ACC112 (cell line): ENCODE measurements around the gene VEGFB.

ENCODE experiments used
- H2AFZ ChIP-seq: fragments of 200-600 bp; sonication (generic); one replicate; pipeline ENCODE4 v1.6.0; 2017; ENCODE audit warnings: antibody characterized with exemption, low read length; ENCODE audit not compliant: unreplicated experiment
- H3K27ac ChIP-seq: fragments of 200-600 bp; sonication (generic); 2 replicates; pipeline ENCODE4 v1.5.1; 2014; ENCODE audit warnings: low read depth, mild to moderate bottlenecking, antibody characterized with exemption, low read length, moderate library complexity
- H3K27me3 ChIP-seq: fragments of 200-600 bp; sonication (generic); 2 replicates; pipeline ENCODE4 v1.6.1; 2014; ENCODE audit warnings: mild to moderate bottlenecking, antibody characterized with exemption, low read length, moderate library complexity, mixed read lengths; ENCODE audit not compliant: insufficient read depth
- H3K36me3 ChIP-seq: fragments of 200-600 bp; sonication (generic); 2 replicates; pipeline ENCODE4 v1.6.1; 2016; ENCODE audit warnings: mild to moderate bottlenecking, antibody characterized with exemption, low read length, moderate library complexity, mixed read lengths; ENCODE audit not compliant: insufficient read depth
- H3K4me1 ChIP-seq: fragments of 200-600 bp; sonication (generic); one replicate; pipeline ENCODE4 v1.6.1; 2016; ENCODE audit warnings: low read length, mixed read lengths; ENCODE audit not compliant: insufficient read depth, unreplicated experiment, control insufficient read depth
- H3K4me3 ChIP-seq: fragments of 200-600 bp; sonication (generic); 2 replicates; pipeline ENCODE4 v1.5.1; 2014; ENCODE audit warnings: mild to moderate bottlenecking, low read depth, low read length
- H3K79me2 ChIP-seq: fragments of 200-600 bp; sonication (generic); one replicate; pipeline ENCODE4 v1.6.0; 2016; ENCODE audit warnings: low read length; ENCODE audit not compliant: control insufficient read depth, unreplicated experiment, insufficient read depth

Gene VEGFB

DNA sequence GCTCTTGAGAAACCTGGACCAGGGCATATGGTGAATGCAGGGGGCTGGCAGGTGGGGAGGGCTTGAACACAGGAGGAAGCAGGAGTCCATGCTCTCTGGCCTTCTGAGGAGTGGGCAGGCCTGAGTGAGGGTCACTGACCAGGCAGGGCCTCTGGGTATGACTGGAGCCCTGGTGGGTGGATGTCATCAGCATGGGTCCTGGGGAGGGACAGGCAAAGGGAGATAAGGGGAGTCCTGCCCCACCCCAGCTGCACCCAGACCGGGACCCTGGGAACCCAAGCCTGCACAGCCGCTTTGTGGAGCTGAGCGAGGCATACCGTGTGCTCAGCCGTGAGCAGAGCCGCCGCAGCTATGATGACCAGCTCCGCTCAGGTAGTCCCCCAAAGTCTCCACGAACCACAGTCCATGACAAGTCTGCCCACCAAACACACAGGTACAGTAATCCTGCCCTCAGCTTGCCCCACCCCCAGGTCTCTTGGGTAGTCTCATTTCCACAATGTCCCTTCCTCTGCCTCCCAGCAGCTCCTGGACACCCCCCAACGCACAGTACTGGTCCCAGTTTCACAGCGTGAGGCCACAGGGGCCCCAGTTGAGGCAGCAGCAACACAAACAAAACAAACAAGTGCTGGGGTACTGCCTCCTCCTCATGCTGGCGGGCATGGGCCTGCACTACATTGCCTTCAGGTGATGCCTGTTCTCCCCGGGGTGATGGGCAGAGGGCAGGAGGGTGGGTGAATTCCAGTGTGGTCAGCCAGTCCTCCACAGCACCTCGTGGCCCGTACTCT is 2.0 kb upstream of the VEGFB start:
- peaks cover 13% of the 10 kb centered on the region for H3K79me2 ChIP-seq
- H3K36me3 ChIP-seq = no peaks in the 10 kb centered on the region
- no peak overlapping the region for H2AFZ ChIP-seq
- H3K4me3 ChIP-seq = no peak overlapping the region
- no peaks in the 10 kb centered on the region for H3K27me3 ChIP-seq
- H3K4me1 ChIP-seq = peaks cover 7% of the 10 kb centered on the region
- H3K27ac ChIP-seq = no peak overlapping the region

DNA sequence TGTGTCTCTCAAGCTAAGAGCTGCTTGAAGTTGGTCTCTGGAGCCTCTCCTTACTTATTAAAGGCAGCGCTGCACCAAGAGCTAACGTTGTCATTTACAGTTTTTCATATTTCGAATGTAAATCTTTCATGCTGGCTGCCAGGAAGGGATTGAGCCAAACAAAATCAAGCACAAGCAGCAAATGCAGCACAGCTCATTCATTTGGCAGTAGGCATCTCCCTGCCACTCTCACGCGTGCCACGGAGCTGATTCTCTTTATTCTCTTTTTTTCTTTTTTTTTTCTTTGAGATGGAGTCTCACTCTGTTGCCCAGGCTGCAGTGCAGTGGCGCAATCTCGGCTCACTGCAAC is 1.4 kb upstream of the VEGFB start:
- peaks cover 11% of the 10 kb centered on the region for H3K79me2 ChIP-seq

DNA sequence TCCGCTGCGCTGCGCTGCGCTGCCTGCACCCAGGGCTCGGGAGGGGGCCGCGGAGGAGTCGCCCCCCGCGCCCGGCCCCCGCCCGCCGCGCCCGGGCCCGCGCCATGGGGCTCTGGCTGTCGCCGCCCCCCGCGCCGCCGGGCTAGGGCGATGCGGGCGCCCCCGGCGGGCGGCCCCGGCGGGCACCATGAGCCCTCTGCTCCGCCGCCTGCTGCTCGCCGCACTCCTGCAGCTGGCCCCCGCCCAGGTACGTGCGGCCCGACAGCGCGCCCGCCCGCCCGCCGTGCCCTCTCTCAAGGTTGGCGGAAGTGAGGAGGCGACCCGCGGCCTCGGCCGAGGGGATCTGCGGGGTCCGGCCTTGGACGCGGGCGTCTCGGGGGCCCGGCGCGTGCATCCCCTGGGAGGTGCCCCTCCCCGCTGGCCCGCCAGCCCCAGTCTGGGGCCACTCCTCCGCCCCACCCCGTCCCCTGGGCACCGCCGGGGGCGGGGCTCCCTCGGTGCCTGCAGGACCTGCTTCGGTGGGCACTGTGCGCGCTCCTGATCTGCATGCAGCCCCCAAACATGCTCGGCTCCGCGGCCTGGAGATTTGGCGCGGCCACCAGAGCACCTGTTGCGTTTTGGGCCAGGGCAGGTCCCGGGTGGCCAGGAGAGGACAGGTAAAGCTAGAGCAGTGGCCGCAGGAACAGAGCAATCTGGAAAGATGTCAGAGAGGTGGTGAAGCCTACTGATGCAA is 429 bp downstream of the VEGFB start:
- no peak overlapping the region for H3K27ac ChIP-seq
- H3K79me2 ChIP-seq = peaks cover 11% of the 10 kb centered on the region
- peak overlapping the region; percentile 84 for H3K4me3 ChIP-seq
- no peak overlapping the region for H2AFZ ChIP-seq
- peaks cover 4% of the 10 kb centered on the region for H3K4me1 ChIP-seq
- no peaks in the 10 kb centered on the region for H3K27me3 ChIP-seq
- H3K36me3 ChIP-seq = no peaks in the 10 kb centered on the region

More for the DNA sequence above, 1.4 kb upstream of the VEGFB start:
- H2AFZ ChIP-seq = no peak overlapping the region
- H3K4me3 ChIP-seq = no peak overlapping the region
- H3K27ac ChIP-seq = no peak overlapping the region
- H3K27me3 ChIP-seq = no peaks in the 10 kb centered on the region
- no peaks in the 10 kb centered on the region for H3K36me3 ChIP-seq
- H3K4me1 ChIP-seq = peaks cover 4% of the 10 kb centered on the region

DNA sequence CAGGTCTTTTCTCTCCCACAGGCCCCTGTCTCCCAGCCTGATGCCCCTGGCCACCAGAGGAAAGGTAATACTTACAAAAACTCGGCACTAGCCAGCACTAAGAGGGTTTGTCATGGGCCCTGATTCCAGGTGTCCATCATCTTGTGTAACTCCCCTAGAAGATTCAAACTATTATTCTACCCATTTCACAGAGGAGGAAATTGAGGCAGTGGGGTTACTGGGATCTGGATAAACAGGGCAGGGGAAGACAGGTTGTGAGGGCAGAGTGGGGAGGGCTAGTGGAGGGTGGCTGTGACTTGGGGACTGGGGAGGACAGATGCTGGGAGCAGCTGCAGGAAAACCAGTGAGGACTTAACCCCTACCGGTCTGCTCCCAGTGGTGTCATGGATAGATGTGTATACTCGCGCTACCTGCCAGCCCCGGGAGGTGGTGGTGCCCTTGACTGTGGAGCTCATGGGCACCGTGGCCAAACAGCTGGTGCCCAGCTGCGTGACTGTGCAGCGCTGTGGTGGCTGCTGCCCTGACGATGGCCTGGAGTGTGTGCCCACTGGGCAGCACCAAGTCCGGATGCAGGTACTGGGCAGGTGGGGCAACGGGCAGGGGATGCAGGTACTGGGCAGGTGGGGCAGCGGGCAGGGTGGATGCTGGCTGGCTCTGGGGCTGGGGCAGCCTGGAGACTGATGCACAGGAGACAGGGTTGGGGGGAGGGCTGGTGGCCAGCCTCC is 1.2 kb downstream of the VEGFB start:
- H3K27ac ChIP-seq = no peak overlapping the region
- no peak overlapping the region for H2AFZ ChIP-seq
- peaks cover 11% of the 10 kb centered on the region for H3K4me1 ChIP-seq
- H3K4me3 ChIP-seq = peak overlapping the region; percentile 84
- no peaks in the 10 kb centered on the region for H3K36me3 ChIP-seq
- H3K79me2 ChIP-seq = peaks cover 11% of the 10 kb centered on the region
- H3K27me3 ChIP-seq = no peaks in the 10 kb centered on the region

DNA sequence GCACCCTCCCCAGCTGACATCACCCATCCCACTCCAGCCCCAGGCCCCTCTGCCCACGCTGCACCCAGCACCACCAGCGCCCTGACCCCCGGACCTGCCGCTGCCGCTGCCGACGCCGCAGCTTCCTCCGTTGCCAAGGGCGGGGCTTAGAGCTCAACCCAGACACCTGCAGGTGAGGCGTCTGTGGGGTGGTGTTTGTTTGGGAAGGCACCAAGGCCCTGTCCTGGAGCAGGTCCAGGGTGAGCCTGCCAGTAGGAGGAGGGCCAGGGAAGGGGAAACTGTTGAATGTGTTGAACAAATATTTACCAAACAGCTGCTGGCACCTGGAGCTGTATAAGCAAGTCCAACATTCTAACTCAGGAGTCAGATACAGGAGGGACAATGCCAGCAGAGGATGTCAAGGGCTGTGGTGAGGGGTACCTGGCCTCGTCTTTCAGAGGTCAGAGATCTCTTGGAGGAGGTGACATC is 3.1 kb downstream of the VEGFB start:
- H3K27me3 ChIP-seq = no peaks in the 10 kb centered on the region
- H3K27ac ChIP-seq = no peak overlapping the region
- peaks cover 17% of the 10 kb centered on the region for H3K79me2 ChIP-seq
- no peak overlapping the region for H3K4me3 ChIP-seq
- no peak overlapping the region for H2AFZ ChIP-seq
- H3K36me3 ChIP-seq = no peaks in the 10 kb centered on the region
- peaks cover 15% of the 10 kb centered on the region for H3K4me1 ChIP-seq

DNA sequence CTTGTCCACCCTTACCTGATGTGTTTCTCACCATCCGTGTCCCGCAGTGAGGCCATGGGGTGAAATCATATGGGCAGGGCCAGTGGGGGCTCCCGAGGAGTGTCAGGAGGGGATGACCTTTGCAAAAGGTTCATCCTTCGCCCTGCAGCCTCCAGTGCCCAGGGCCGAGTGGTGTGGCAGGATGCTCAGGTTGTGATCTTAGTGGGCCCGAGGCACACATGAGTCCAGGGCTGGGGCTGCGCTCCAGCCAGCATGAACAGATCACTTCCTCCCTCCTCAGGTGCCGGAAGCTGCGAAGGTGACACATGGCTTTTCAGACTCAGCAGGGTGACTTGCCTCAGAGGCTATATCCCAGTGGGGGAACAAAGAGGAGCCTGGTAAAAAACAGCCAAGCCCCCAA is 3.7 kb downstream of the VEGFB start:
- Histone ChIP-seq H3K27me3 (no peaks in the 10 kb centered on the region), H3K36me3 (no peaks in the 10 kb centered on the region), H3K27ac (no peak overlapping the region), H3K79me2 (peaks cover 19% of the 10 kb centered on the region), H2AFZ (no peak overlapping the region), H3K4me1 (peaks cover 21% of the 10 kb centered on the region), H3K4me3 (no peak overlapping the region)

DNA sequence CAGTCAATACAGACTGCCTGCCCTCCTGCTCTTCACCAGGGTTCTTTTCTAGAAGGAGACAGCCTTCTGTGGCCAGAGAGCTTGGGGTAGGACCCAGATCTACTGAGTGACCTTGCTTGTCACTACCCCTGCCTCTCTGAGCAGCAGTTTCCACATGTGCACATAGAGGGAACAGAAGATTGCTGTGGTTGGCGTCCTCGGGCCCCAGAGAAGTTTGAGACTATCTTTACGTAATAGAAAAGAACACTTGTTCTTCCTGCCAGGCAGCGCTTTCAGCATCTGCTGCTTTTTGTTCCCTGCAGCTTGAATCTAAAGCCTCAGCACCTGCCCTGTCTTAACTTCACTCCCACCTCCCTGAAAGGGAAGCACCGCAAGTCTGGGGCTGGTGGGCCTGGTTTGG is 4.6 kb downstream of the VEGFB start:
- H3K4me1 ChIP-seq = peaks cover 26% of the 10 kb centered on the region
- no peak overlapping the region for H3K4me3 ChIP-seq
- no peak overlapping the region for H2AFZ ChIP-seq
- no peaks in the 10 kb centered on the region for H3K36me3 ChIP-seq
- H3K27ac ChIP-seq = no peak overlapping the region
- H3K27me3 ChIP-seq = no peaks in the 10 kb centered on the region
- H3K79me2 ChIP-seq = peaks cover 24% of the 10 kb centered on the region

DNA sequence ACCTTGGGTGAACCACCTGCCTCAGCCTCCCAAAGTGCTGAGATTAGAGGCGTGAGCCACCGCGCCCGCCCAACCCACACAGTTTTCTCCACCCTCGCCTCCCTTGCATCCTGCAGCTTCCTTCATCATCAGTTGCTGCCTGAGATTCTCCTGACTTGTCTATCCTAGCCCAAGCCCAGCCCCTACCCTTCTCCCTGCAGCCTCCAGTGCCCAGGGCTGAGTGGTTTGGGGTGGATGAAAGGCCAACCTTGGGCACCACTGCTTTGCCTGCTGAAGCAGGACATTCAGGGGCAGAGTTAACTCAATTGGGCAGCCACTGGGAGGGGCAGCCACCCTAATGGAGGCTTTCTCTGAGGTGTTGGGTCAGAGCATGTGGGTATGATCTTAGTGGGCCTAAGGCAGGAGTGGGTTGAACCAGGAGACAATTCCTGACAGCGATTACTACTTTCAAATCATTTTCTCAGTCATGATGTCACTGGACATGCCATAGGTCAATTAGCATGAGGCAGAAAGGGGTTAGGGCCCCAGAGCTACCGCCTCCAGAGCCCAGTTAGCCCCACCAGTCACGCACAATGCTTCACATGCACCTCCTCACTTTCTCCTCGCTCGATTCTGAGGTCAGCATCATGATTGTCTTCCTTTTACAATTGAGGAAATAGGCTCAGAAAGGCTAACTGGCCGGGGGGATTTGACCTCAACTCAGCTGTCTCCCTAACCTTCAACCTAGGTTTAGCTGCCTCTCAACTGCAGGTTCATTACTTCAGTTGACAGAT is 5.5 kb downstream of the VEGFB start:
- H3K4me3 ChIP-seq = peak overlapping the region; percentile 84
- no peak overlapping the region for H2AFZ ChIP-seq
- H3K27me3 ChIP-seq = no peaks in the 10 kb centered on the region
- H3K36me3 ChIP-seq = no peaks in the 10 kb centered on the region
- H3K79me2 ChIP-seq = peaks cover 32% of the 10 kb centered on the region
- peak overlapping the region; percentile 88 for H3K27ac ChIP-seq
- peaks cover 32% of the 10 kb centered on the region for H3K4me1 ChIP-seq

DNA sequence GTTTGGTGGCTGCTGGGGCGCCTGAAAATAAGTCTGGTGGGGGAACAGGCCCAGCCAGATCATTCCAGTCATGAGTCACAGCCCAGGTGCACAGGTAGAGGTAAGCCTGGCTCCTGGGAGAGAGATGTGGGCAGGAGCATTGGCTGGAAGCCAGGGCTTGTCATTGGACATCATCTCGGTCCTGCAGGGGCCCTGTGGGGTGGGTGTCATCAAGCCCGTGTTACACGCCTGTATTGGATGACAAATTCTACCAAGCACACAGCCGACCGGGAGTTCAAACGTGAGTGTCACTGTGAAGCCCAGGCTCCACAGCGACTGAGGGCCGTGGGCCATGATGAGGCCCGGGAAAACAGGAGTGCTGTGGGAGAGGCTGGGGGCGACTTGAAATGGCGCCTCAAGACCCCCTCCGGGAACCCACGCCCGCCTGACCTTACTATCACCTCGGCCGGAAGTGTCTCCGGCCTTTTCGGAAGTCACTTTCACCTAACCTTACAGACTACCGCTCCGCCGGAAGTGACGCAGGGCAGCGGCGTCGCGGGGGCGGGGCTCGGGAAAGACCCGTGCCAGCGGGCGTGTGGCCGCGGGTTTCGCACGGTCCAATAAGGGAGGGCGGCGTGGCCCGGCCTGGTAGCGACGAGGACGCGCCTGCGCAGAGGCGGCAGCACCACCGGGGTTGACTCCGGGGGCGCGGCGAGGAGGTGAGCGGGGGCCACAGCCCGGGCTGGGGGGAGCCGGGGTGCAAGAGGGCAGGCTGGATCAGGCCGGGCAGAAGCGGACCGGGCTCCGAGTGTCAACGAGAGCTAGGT is 6.3 kb downstream of the VEGFB start, which contains the start of gene FKBP2:
FKBP2 (plus strand) TSS at position 661 of the 806 bp plus-strand sequence. CDS start 1,293 bp downstream, outside the sequence.
- peaks cover 35% of the 10 kb centered on the region for H3K4me1 ChIP-seq
- H3K36me3 ChIP-seq = no peaks in the 10 kb centered on the region
- no peaks in the 10 kb centered on the region for H3K27me3 ChIP-seq
- peak within 1 kb of the TSS; percentile 84 for H3K4me3 ChIP-seq
- H3K79me2 ChIP-seq = peaks cover 33% of the 10 kb centered on the region
- peak within 1 kb of the TSS; percentile 88 for H3K27ac ChIP-seq
- H2AFZ ChIP-seq = peak within 1 kb of the TSS; percentile 19
